GM18909 (cell line): ENCODE results near the gene SEMA4D.
A peak's percentile ranks its signal among the peaks of the same experiment; 100 is the strongest.

Experiments
- ATAC-seq: cut with Tn5 transposase; IDR thresholded peaks from one replicate; pipeline ENCODE4 v1.9.1; 2021; ENCODE audit warnings: mild to moderate bottlenecking; ENCODE audit not compliant: unreplicated experiment, poor library complexity

SEMA4D gene

GRCh38 chr9:89530726-89531125 is 32.8 kb upstream of the SEMA4D start:
- ATAC-seq, result no peak

DNA sequence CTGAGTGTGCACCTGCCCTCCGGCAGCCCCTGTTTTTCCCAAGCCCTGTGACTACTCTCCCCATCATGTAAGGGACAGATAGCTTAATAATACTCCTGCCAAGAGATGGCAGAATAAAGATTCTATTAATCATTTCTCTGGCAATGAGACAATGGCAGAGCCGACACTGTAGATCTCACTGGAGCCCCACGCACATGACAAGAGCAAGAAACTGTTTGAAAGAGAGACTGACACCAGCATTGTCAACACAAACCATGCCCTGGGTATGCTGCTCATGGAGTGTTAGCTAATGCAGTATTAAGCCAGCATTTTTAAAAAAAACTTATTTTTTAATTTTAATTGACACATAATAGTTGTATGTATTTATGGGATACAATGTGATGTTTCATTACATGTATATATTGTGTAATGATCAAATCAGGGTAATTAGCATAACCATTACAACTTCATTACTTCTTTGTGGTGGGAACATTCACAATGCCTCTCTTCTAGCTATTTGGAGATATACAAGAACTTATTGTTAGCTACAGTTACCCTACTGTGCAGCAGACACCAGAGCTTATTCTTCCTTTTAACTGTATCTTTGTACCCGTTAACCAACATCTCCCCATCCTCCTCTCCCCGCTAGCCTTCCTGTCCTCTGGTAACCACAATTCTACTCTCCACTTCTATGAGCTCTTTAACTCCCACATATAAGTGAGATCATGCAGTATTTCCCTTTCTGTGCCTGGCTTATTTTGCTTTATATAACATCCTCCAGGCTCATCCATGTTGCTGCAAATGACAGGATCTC is 31.5 kb upstream of the SEMA4D start:
- no peak for ATAC-seq

GRCh38 chr9:89528540-89528939 is 30.6 kb upstream of the SEMA4D start:
- ATAC-seq, result no peak

DNA sequence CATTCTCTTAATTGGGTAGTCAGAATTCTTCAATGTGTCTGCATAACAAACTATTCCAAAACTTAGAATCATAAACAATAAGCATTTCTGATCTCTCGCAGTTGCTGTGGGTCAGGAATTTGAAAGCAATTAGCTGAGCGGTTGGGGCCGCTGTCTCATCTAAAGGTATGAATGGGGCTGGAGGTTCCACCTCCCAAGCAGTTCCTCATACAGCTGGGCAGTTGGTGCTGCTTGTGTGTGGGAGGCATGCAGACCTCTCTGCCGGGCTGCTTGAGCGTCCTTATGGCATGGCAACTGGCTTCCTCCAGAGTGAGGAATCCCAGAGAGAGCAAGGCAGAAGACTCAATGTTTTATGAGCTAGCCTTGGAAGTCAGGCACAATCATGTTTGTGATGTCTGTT is 30.2 kb upstream of the SEMA4D start:
- no peak for ATAC-seq

DNA sequence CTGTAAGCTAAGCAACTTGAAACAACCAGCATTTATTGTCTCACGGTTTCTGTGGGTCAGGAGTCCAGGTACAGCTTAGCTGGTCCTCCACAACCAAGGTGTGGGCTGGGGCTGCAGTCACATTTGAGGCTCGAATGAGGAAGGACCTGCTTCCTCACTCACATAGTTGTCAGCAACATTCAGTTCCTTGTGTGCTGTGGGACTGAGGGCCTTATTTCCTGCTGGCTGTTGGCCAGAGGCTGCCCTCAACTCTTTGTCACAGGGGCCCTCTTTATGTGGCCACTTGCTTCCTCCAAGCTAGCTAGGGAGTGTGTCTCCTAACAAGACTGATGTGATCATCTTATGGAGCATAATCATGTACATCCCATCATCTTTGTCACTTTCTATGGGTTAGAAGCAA is 29.2 kb upstream of the SEMA4D start:
- ATAC-seq, result no peak

GRCh38 chr9:89526667-89527066 is 28.8 kb upstream of the SEMA4D start:
- ATAC-seq, result no peak

GRCh38 chr9:89525446-89526374 is 27.8 kb upstream of the SEMA4D start:
- no peak for ATAC-seq

DNA sequence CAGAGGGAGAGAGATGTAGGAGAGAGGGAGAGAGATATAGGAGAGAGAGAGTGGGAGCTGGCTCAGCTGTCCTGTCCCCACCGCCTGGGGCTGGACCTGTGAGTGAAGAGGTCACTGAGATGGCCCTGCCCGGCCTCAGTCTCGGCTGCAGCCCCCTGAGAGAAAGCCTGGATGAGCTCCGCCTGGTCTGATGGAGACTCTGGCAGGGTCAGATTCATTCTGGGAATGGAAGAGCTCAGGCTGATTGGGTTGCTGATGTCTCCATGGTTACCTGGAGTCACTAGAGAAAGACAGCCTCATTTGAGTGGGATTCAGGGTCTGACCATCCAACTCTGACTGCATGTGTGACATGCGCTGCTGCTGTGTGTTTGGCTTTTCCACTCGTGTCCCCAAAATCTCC is 27.1 kb upstream of the SEMA4D start:
- ATAC-seq, result no peak

DNA sequence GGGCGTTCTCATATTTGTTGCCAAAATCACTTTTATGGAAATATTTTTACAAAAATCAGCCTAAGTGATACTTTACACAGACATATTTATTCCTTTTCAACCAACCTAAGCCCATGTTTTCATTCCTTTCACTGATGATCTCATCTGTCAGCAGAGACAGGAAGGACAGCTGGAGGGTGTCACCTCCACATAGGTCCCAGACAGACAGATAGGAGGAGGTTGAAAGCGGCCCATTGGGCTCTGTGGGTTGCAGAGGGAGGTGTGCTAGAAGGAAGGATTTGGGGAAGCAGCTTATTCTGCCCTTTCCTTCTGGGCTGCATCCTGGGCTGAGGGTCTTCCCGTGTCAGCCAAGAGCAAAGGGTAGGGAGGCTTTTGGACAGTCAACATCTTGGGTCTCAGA is 26.0 kb upstream of the SEMA4D start:
- ATAC-seq, result no peak

DNA sequence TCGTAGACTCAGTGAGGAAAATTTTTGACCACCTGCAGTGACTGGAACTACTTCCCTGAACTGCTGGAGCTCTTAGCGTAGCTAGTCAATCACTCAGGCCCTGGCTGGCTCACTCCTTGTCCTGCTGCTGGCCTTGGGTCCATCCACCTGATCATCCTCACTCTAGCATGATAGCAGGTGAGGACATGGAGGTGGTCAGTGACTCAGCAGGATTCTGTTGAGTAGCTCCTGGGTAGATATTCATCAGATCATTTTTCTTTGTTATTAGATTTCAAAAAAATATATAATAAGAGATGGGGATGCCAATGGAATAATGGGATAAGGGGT is 25.0 kb upstream of the SEMA4D start:
- no peak for ATAC-seq

- ATAC-seq, result peak; percentile 87
Observed at GRCh38 chr9:89522261-89522958, 24.5 kb upstream of the SEMA4D start.

DNA sequence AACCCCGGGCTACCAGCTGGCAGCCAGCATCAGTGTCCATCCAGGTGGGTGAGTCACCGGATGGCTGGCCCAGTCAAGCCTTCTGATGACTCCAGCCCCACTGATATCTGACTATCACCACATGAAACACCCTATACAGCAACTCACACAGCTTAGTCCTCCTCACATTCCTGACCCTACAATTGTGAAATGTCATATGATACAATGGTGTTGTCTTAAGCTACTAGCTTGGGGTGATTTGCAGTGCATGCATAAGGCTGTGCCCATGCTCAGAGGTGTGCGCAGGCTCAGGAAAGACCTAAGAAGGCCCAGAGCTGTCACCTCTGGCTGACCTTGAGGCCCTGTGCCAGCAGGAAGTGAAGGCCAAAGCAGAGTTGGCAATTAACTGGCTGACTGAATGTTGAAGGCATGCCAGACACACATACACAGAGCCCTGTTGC is 21.5 kb upstream of the SEMA4D start:
- no peak for ATAC-seq

- ATAC-seq, result no peak
Observed at GRCh38 chr9:89518466-89519365, 20.8 kb upstream of the SEMA4D start.

- ATAC-seq, result no peak
Observed at GRCh38 chr9:89515416-89515815, 17.5 kb upstream of the SEMA4D start.

DNA sequence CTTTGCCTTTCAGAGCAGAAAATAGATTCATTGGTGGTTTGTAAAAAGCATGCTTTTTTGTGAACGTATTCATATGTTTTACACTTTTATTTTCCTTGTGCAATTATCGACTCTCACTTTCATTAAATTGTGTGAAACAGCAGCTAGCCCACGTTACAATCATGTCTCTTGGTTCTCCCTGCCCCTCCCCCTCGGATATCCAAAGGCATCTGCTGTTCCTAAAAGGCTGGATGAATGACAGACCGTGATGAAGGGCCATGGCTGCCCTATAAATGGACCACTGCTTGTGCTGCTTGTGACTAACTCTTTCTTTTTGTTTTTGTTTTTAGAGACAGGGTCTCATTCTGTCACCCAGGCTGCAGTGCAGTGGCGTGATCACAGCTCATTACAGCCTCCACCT is 17.0 kb upstream of the SEMA4D start:
- no peak for ATAC-seq

DNA sequence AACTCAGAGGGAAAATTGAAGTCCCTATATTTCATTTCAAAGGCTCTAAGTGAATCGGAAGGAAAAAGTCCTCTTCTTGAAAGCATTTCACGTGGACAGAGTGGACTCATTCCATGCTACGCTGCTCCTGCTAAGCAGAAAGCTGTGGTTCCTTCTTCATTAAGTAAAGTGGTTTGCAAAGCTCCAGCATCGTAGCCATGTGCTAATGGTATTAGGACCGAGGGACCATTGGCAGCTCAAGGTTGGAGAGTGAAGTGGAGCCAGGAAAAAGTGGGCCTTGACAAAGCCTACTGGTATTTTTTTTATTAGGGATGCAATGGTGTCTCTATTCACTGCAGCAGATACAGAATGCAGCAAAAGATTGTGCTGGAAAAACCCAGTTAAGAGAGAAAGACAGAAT is 16.4 kb upstream of the SEMA4D start:
- no peak for ATAC-seq

DNA sequence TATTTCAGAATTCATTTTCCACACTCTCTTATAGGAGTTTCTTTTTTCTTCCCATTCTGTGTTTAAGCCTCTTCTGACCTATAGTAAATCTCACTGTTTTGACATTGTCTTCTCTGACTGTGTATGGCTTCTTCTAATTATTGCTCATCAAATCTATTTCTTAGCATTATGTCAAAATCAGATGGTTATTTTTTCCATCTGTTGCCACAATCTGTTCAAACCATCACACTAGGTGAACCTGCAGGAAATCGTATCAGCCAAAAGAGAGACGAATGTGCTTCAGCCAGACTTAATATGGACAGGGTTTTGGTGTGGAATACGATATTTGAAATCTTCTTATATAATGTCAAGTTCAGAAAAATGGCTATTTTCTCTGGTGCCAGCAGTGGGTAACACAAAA is 15.9 kb upstream of the SEMA4D start:
- no peak for ATAC-seq

- no peak for ATAC-seq
Observed at GRCh38 chr9:89512382-89512781, 14.5 kb upstream of the SEMA4D start.

DNA sequence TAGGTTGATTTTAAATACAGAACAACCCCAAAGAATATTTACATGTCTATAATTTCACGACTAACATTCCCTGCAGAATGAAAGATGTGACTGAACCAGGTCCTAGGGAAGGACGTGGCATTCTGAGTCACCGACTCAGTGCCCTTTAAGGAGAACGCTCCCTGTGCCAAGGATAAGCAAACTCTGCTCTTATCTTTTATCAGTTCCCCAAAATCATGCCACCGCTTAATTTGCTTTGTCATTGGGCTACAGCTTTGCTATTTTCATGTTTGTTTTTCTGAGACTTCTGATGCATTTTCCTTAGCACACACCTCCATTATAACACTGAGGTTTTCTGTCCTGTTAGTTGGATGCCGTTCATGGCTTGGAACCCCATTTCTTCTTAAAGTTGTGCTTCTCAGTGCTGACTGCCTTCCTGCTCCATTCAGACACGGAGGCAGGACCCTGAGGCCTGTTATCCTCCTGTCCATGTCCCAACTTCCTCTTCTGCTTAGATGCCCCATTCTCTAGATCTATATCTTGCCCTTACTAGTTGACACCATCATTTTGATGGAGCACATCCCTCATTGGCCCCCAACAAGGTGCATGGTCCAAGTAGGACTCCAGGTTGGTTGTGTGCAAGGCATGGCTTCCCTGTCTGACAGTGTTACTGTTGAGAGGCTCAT is 11.2 kb upstream of the SEMA4D start:
- no peak for ATAC-seq
